ENCODE data around the gene KIAA0319L. TPM values are rescaled to one million over a fixed set of nuclear protein-coding genes. Genes with fewer than 3 reads are reported as not detected.
A peak's percentile ranks its signal among the peaks of the same experiment; 100 is the strongest.

The KIAA0319L gene
- total RNA-seq, 1 donor from 2014 or later, result 48.6 TPM

DNA sequence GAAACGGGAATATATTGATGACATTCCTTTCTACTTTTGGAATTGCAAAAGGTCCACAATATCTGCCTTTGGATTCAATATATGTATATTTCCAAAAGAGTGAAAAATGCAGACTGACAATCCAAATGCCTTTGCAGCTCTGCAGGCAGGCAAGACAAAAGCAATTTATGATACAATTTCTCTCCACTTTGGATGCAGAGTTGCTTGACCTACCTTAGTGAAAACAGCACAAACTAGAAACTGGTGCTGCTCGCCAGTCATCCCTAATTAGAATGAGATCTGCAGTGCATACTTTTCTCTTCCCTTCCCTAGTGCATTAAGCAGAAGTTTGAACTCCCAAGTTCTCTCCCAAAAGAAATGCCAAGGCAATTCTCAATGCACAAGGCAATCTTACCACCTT lies 56.8 kb downstream of the KIAA0319L start:
- TF ChIP-seq, protein P1, sequence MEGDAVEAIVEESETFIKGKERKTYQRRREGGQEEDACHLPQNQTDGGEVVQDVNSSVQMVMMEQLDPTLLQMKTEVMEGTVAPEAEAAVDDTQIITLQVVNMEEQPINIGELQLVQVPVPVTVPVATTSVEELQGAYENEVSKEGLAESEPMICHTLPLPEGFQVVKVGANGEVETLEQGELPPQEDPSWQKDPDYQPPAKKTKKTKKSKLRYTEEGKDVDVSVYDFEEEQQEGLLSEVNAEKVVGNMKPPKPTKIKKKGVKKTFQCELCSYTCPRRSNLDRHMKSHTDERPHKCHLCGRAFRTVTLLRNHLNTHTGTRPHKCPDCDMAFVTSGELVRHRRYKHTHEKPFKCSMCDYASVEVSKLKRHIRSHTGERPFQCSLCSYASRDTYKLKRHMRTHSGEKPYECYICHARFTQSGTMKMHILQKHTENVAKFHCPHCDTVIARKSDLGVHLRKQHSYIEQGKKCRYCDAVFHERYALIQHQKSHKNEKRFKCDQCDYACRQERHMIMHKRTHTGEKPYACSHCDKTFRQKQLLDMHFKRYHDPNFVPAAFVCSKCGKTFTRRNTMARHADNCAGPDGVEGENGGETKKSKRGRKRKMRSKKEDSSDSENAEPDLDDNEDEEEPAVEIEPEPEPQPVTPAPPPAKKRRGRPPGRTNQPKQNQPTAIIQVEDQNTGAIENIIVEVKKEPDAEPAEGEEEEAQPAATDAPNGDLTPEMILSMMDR (conservative IDR thresholded peaks at IDR 0.05), result no peak
- no peaks in the 10 kb centered on the region for H3K4me1 Mint-ChIP-seq (ENCODE audit: unreplicated experiment)

DNA sequence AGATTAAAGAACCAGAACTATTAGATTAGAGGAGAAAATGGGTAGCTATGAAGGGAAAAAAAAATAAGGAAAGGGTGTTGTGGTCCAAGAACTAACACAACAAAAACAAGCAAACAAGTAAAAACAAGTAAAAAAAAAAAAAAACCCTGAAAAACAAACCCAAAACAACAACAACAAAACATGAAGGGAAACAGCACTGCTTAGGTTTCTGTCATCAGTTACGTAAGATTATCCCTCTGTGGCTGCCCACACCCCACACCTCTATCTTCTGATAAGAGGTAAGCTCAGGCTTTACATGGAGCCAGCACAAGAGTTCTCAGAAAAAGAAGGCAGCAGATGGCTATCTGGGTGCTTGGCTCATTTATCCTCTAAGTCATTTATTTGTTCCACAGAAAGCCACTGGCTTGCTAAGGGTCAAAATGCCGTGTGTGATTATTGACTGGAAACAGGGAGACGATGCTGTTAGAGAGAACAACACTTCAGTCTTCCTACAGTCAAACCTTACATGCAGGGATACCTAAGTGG lies 57.5 kb downstream of the KIAA0319L start:
- no peak overlapping the region for H3K4me3 Mint-ChIP-seq
- no peak overlapping the region for H3K27ac Mint-ChIP-seq
- H3K27me3 Mint-ChIP-seq, result no peaks in the 10 kb centered on the region
- peaks cover 16% of the 10 kb centered on the region for H3K36me3 Mint-ChIP-seq
- DNase-seq (ENCODE audit: extremely low spot score, unreplicated experiment), result no peak
- H3K4me1 Mint-ChIP-seq (ENCODE audit: unreplicated experiment), result no peaks in the 10 kb centered on the region
- H3K9me3 Mint-ChIP-seq, result peaks cover 6% of the 10 kb centered on the region
- TF ChIP-seq, protein P1 (conservative IDR thresholded peaks at IDR 0.05), result no peak

More for the DNA sequence above, 56.8 kb downstream of the KIAA0319L start:
- H3K27me3 Mint-ChIP-seq, result no peaks in the 10 kb centered on the region
- H3K4me3 Mint-ChIP-seq, result no peak overlapping the region
- DNase-seq (ENCODE audit: extremely low spot score, unreplicated experiment), result no peak
- no peak overlapping the region for H3K27ac Mint-ChIP-seq
- peaks cover 6% of the 10 kb centered on the region for H3K9me3 Mint-ChIP-seq
- H3K36me3 Mint-ChIP-seq, result peaks cover 23% of the 10 kb centered on the region

DNA sequence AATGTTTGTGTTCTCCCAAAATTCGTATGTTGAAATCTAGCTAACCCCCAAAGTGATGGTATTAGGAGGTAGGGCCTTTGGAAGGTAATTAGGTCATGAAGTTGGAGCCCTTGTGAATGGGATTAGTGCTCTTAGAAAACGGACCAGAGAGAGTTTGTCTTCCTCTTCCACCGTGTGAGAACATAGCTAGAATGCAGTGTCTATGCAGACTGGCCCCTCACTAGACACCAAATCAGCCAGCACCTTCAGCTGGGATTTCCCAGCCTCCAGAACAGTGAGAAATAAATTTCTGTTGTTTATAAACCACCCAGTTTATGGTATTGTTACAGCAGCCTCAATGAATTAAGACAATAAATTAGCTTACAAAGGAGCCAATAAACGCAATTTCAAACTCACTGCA lies 58.0 kb downstream of the KIAA0319L start:
- Mint-ChIP-seq H3K27ac (no peak overlapping the region), H3K36me3 (peaks cover 14% of the 10 kb centered on the region), H3K4me1 (ENCODE audit: unreplicated experiment) (no peaks in the 10 kb centered on the region), H3K9me3 (peaks cover 6% of the 10 kb centered on the region), H3K27me3 (no peaks in the 10 kb centered on the region), H3K4me3 (no peak overlapping the region)
- TF ChIP-seq, protein P1 (conservative IDR thresholded peaks at IDR 0.05), result no peak
- DNase-seq (ENCODE audit: extremely low spot score, unreplicated experiment), result no peak

DNA sequence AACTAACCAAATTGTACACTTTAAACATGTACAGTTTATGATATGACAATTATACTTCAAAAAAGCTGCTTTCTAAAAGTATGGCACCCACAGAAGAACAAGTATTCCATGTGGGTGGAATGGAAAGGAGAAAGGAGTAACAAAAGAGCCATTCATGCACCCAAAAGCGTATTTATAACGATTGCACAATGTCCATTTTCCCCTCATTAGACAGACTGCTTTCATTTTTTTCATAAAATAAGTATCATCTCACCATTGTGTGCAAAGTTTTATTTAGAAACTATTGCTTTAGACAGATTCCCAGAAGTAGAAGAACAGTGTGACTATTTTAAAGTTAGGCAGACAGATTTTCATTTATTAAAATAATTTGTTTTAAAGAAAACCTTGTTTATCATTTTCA lies 59.6 kb downstream of the KIAA0319L start:
- H3K36me3 Mint-ChIP-seq, result peaks cover 4% of the 10 kb centered on the region
- H3K9me3 Mint-ChIP-seq, result peaks cover 3% of the 10 kb centered on the region
- no peak overlapping the region for H3K27ac Mint-ChIP-seq

DNA sequence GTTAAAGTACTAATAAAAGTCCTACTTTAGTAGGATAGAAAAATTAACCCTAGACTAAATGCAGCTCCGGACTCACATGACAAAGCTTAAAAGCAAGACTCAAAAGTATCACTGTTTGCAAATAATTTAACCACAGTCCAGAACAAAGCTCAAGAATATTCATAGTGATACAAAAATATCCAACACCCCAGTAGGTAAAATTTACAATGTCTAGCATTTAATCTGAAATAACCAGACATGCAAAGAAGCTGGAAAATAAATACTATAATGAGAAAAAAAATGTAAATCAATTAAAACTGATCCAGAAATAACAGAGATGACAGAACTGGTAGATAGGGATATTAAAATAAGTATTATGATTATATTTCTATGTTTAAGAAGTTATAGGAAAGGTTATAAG lies 67.0 kb downstream of the KIAA0319L start:
- TF ChIP-seq, protein P1 (conservative IDR thresholded peaks at IDR 0.05), result no peak
- H3K9me3 Mint-ChIP-seq, result peaks cover 4% of the 10 kb centered on the region
- no peak overlapping the region for H3K4me3 Mint-ChIP-seq
- no peak overlapping the region for H3K27ac Mint-ChIP-seq
- peaks cover 9% of the 10 kb centered on the region for H3K36me3 Mint-ChIP-seq
- peaks cover 7% of the 10 kb centered on the region for H3K4me1 Mint-ChIP-seq (ENCODE audit: unreplicated experiment)
- no peak for DNase-seq (ENCODE audit: extremely low spot score, unreplicated experiment)
- H3K27me3 Mint-ChIP-seq, result no peaks in the 10 kb centered on the region

More for the DNA sequence above, 59.6 kb downstream of the KIAA0319L start:
- DNase-seq (ENCODE audit: extremely low spot score, unreplicated experiment), result no peak
- H3K4me1 Mint-ChIP-seq (ENCODE audit: unreplicated experiment), result no peaks in the 10 kb centered on the region
- TF ChIP-seq, protein P1 (conservative IDR thresholded peaks at IDR 0.05), result no peak
- no peak overlapping the region for H3K4me3 Mint-ChIP-seq
- H3K27me3 Mint-ChIP-seq, result no peaks in the 10 kb centered on the region

DNA sequence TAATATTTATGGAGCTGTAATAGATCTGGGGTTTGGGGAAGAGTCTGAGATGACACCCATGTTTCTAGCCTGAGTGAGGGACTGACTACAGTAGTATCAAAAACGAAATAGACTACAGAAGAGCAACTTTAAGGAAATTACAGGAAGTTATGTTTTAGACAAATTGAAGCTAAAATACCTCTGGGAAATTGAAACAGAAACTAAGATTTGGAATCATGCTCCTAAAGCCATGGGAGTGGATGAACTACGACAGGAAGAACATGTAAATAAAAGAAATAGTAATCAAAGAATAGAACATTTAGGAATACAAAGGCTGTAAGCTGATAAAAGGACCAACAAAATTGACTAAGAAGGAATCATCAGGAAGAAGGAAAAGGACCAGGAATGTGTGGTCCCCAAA lies 68.9 kb downstream of the KIAA0319L start:
- TF ChIP-seq, protein P1 (conservative IDR thresholded peaks at IDR 0.05), result no peak
- DNase-seq (ENCODE audit: extremely low spot score, unreplicated experiment), result no peak
- Mint-ChIP-seq H3K4me1 (ENCODE audit: unreplicated experiment) (peaks cover 7% of the 10 kb centered on the region), H3K27me3 (no peaks in the 10 kb centered on the region), H3K9me3 (peaks cover 4% of the 10 kb centered on the region), H3K27ac (peak overlapping the region; percentile 4), H3K36me3 (peaks cover 12% of the 10 kb centered on the region), H3K4me3 (no peak overlapping the region)
